GM23338 (cell line): ENCODE results near the gene RNF213. TPM values are rescaled to one million over a fixed set of nuclear protein-coding genes. Genes with fewer than 3 reads are reported as not detected.

Experiments used
- ATAC-seq: fragments of 200-7000 bp; cut with Tn5 transposase; 3 replicates; pipeline ENCODE4 v1.9.1; 2020
- DNase-seq: peaks from one replicate; pipeline ENCODE4 v3.0.0-alpha.2; 2015; ENCODE audit warnings: low spot score
- H2AFZ ChIP-seq: fragments of 200-600 bp; sonication (generic); 2 replicates; pipeline ENCODE4 v1.8.0; 2016; ENCODE audit warnings: antibody characterized with exemption, mild to moderate bottlenecking, moderate library complexity
- H3F3A ChIP-seq: fragments of 200-600 bp; sonication (generic); replicated peaks from 2 replicates; pipeline ENCODE4 v1.8.0; 2017; ENCODE audit warnings: antibody characterized with exemption, mixed run types, low read depth
- H3K27ac ChIP-seq: fragments of 200-600 bp; sonication (generic); 2 replicates; pipeline ENCODE4 v1.6.1; 2016; ENCODE audit warnings: low read depth
- H3K27me3 ChIP-seq: fragments of 200-600 bp; sonication (generic); 2 replicates; pipeline ENCODE4 v1.8.0; 2016; ENCODE audit warnings: mild to moderate bottlenecking, mixed run types, moderate library complexity; ENCODE audit not compliant: insufficient read depth
- H3K36me3 ChIP-seq: fragments of 200-600 bp; sonication (generic); 2 replicates; pipeline ENCODE4 v1.8.0; 2016; ENCODE audit warnings: mild to moderate bottlenecking; ENCODE audit not compliant: insufficient read depth
- H3K4me1 ChIP-seq: fragments of 200-600 bp; sonication (generic); 2 replicates; pipeline ENCODE4 v1.8.0; 2016; ENCODE audit warnings: mild to moderate bottlenecking, moderate library complexity; ENCODE audit not compliant: insufficient read depth
- H3K4me2 ChIP-seq: fragments of 200-600 bp; sonication (generic); 2 replicates; pipeline ENCODE4 v1.7.1; 2017; ENCODE audit warnings: mixed run types
- H3K4me3 ChIP-seq: fragments of 200-600 bp; sonication (generic); 2 replicates; pipeline ENCODE4 v1.6.1; 2016; ENCODE audit warnings: mixed run types
- H3K79me2 ChIP-seq: fragments of 200-600 bp; sonication (generic); replicated peaks from 2 replicates; pipeline ENCODE4 v1.8.0; 2017; ENCODE audit warnings: mild to moderate bottlenecking; ENCODE audit not compliant: insufficient read depth
- H3K9me2 ChIP-seq: fragments of 200-600 bp; sonication (generic); 2 replicates; pipeline ENCODE4 v1.8.0; 2017; ENCODE audit not compliant: insufficient read depth
- H4K20me1 ChIP-seq: fragments of 200-600 bp; sonication (generic); replicated peaks from 2 replicates; pipeline ENCODE4 v1.8.0; 2017; ENCODE audit warnings: mild to moderate bottlenecking; ENCODE audit not compliant: insufficient read depth
- H3K27ac Mint-ChIP-seq: 2 replicates; pipeline ENCODE4 v1.8.0; 2020; ENCODE audit warnings: inconsistent platforms, mild to moderate bottlenecking, moderate library complexity, mixed read lengths
- H3K27me3 Mint-ChIP-seq: 3 replicates; pipeline ENCODE4 v1.8.0; 2022; ENCODE audit warnings: low read depth, mild to moderate bottlenecking, moderate library complexity, mixed read lengths, inconsistent platforms; ENCODE audit not compliant: insufficient read depth, poor library complexity
- H3K36me3 Mint-ChIP-seq: 3 replicates; pipeline ENCODE4 v1.8.0; 2021; ENCODE audit warnings: low read depth, mild to moderate bottlenecking, inconsistent platforms, moderate library complexity, mixed read lengths
- H3K4me1 Mint-ChIP-seq: 3 replicates; pipeline ENCODE4 v1.8.0; 2020; ENCODE audit warnings: mild to moderate bottlenecking, inconsistent platforms, mixed read lengths
- H3K4me3 Mint-ChIP-seq: 3 replicates; pipeline ENCODE4 v1.8.0; 2021; ENCODE audit warnings: moderate library complexity, mild to moderate bottlenecking, inconsistent platforms, mixed read lengths
- H3K9me3 Mint-ChIP-seq: 3 replicates; pipeline ENCODE4 v1.8.0; 2020; ENCODE audit warnings: moderate library complexity, mild to moderate bottlenecking, inconsistent platforms, mixed read lengths
- CTCF ChIP-seq, 2 experiments: fragments of 200-600 bp in 1 of 2; sonication (generic) in 1 of 2; conservative IDR thresholded peaks; 2 replicates each; pipeline versions ENCODE4 v1.5.1 to v1.6.1; 2016 to 2017; ENCODE audit warnings: antibody characterized with exemption in 2 of 2, low read depth in 2 of 2, mild to moderate bottlenecking in 2 of 2, moderate library complexity in 1 of 2
- EZH2 ChIP-seq: fragments of 200-600 bp; sonication (generic); IDR thresholded peaks from one replicate; pipeline ENCODE4 v1.8.0; 2017; ENCODE audit warnings: antibody characterized with exemption, mild to moderate bottlenecking, low read depth; ENCODE audit not compliant: unreplicated experiment
- STAT1 ChIP-seq: IDR thresholded peaks from one replicate; pipeline ENCODE4 v1.6.1; 2016; ENCODE audit warnings: antibody characterized with exemption; ENCODE audit not compliant: unreplicated experiment
- ZNF114 ChIP-seq: fragments of 250-450 bp; sonication (Bioruptor Pico); IDR thresholded peaks from 2 replicates; pipeline ENCODE4 v1.5.0; 2020; ENCODE audit warnings: mild to moderate bottlenecking, moderate library complexity
- ZNF462 ChIP-seq: fragments of 250-450 bp; sonication (Bioruptor Pico); IDR thresholded peaks from 2 replicates; pipeline ENCODE4 v1.5.0; 2020; ENCODE audit warnings: mild to moderate bottlenecking, moderate library complexity
- polyA plus RNA-seq: library from polyadenylated mRNA; unstranded; fragments of >200 nt; fragmentation: Nextera tagmentation; extraction: Ambion mirVana; gene quantifications from 2 replicates; pipeline ENCODE4 v1.2.1, GENCODE V29; 2016
- total RNA-seq: library from RNA; depleted of rRNA; stranded (reverse); fragments of >200 nt; shearing (Covaris generic); gene quantifications from 2 replicates; pipeline ENCODE4 v1.2.3, GENCODE V29; 2014
- TF ChIP-seq, protein P1 (sequence below): IDR thresholded peaks from one replicate; pipeline ENCODE4 v1.6.1; 2018; ENCODE audit warnings: antibody characterized with exemption; ENCODE audit not compliant: unreplicated experiment

Gene RNF213
- total and polyA plus RNA-seq, 2 experiments from 2014 or later = 21.2 to 67.2 TPM

DNA sequence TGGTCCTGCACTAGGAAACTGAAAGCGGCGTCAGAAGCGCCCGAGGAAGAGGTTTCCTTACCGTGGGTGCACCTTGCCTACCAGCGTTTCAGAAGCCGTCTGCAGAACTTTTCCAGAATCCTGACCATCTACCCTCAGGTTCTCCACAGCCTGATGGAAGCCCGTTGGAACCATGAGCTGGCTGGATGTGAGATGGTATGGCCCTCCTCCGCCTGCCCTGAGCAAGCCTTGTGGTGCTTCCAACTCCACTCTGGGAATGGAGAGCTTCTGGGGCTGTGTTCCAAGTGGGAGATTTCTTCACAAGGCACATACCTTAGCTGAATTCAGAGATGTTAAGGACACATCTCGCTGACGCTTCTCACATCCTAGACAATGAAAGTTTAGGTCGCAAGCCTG lies 102.5 kb downstream of the RNF213 start (continued):
- no peak for TF ChIP-seq ZNF462
- no peak for TF ChIP-seq EZH2
- no peak for TF ChIP-seq ZNF114 (CRISPR knock-in tag)

DNA sequence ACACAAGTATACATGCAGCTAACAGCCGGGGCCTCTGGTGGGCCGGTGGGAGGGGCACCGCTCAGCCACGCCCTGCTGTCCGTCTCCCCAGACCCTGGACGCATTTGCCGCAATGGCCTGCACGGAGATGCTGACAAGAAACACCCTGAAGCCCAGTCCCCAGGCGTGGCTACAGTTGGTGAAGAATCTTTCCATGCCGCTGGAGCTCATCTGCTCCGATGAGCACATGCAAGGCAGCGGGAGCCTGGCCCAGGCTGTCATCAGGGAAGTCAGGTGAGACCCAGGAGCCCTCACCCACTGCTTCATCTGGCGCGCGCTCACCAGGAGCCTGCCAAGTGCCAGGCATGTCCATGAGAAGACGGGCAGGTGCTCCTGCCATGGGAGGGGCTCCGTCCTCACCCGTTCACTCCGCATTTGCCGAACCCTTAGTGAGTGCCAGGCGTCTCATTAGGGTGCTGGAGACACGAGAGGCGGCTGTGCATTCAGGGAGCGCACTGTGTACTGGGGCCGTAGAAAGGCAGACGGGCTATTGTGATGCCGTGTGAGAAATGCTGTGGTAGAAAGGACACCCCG lies 103.0 kb downstream of the RNF213 start:
- Mint-ChIP-seq H3K27me3 (peaks cover 18% of the 10 kb centered on the region), H3K4me1 (no peaks in the 10 kb centered on the region), H3K4me3 (no peak overlapping the region), H3K9me3 (peaks cover 4% of the 10 kb centered on the region; the same call in 1 of the 3 replicates), H3K36me3 (peaks cover 71% of the 10 kb centered on the region), H3K27ac (no peak overlapping the region)
- Histone ChIP-seq H3K27ac (no peak overlapping the region), H3K36me3 (peaks cover 25% of the 10 kb centered on the region), H3K9me2 (no peaks in the 10 kb centered on the region), H3K27me3 (no peaks in the 10 kb centered on the region), H2AFZ (no peak overlapping the region), H4K20me1 (no peaks in the 10 kb centered on the region; the same call in 1 of the 2 replicates), H3K79me2 (no peaks in the 10 kb centered on the region), H3K4me3 (no peak overlapping the region), H3K4me2 (no peak overlapping the region), H3K4me1 (no peaks in the 10 kb centered on the region), H3F3A (no peaks in the 10 kb centered on the region)
- DNase-seq = no peak
- no peak for ATAC-seq
- no peak for TF ChIP-seq CTCF (conservative IDR thresholded peaks at IDR 0.05; ENCODE audit: low read depth in 2 of 2)
- TF ChIP-seq STAT1 = no peak
- TF ChIP-seq EZH2 = no peak
- TF ChIP-seq ZNF114 (CRISPR knock-in tag) = no peak
- TF ChIP-seq, protein P1, sequence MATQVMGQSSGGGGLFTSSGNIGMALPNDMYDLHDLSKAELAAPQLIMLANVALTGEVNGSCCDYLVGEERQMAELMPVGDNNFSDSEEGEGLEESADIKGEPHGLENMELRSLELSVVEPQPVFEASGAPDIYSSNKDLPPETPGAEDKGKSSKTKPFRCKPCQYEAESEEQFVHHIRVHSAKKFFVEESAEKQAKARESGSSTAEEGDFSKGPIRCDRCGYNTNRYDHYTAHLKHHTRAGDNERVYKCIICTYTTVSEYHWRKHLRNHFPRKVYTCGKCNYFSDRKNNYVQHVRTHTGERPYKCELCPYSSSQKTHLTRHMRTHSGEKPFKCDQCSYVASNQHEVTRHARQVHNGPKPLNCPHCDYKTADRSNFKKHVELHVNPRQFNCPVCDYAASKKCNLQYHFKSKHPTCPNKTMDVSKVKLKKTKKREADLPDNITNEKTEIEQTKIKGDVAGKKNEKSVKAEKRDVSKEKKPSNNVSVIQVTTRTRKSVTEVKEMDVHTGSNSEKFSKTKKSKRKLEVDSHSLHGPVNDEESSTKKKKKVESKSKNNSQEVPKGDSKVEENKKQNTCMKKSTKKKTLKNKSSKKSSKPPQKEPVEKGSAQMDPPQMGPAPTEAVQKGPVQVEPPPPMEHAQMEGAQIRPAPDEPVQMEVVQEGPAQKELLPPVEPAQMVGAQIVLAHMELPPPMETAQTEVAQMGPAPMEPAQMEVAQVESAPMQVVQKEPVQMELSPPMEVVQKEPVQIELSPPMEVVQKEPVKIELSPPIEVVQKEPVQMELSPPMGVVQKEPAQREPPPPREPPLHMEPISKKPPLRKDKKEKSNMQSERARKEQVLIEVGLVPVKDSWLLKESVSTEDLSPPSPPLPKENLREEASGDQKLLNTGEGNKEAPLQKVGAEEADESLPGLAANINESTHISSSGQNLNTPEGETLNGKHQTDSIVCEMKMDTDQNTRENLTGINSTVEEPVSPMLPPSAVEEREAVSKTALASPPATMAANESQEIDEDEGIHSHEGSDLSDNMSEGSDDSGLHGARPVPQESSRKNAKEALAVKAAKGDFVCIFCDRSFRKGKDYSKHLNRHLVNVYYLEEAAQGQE = no peak
